NCI-H1048 (cell line): ENCODE results near the gene CDH11.

Experiments used
- DNase-seq: peaks from one replicate; lab custom pipeline; 2025; lab: John Stamatoyannopoulos, UW

CDH11 gene

GRCh38 chr16:64981568-64982281, 140.1 kb downstream of the CDH11 start:
- DNase-seq = no peak

GRCh38 chr16:64977206-64977920, 144.5 kb downstream of the CDH11 start:
- DNase-seq = no peak

DNA sequence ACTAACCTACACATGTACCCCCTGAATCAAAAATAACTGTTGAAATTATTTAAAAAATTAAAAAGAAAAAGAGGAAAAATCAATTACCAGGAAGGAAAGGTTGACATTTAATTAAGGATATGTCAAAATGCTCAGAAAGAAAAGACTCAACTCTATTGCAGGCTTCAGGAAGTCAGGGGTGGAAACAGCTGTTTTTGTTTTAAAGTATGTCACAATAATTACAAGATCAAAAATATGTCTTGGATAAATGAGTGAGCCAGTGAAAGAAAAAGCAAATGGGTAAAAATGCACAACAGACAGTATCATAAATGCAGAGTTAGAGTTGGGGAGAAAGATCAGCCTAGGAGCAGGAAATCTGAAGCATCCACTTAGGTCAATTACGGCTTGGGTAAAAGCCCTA, 146.0 kb downstream of the CDH11 start:
- no peak for DNase-seq

DNA sequence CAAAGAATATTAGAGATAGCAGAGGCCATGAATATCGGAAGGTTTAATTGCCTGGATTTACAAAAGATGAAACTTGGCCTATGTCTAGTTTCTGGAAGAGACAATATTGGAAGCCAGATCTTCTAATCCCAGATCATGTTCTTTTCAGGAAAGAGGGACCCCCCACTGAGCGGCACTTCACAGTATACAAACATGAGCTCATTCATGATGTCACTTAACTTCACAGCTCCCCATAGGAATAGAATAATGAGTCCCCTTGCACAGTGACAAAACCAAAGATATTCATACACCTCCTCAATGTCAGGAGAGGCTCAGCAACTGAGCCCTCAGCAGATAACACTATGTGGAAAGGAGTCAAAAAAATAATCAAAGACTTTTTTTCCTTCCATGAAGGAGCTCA, 147.5 kb downstream of the CDH11 start:
- no peak for DNase-seq

DNA sequence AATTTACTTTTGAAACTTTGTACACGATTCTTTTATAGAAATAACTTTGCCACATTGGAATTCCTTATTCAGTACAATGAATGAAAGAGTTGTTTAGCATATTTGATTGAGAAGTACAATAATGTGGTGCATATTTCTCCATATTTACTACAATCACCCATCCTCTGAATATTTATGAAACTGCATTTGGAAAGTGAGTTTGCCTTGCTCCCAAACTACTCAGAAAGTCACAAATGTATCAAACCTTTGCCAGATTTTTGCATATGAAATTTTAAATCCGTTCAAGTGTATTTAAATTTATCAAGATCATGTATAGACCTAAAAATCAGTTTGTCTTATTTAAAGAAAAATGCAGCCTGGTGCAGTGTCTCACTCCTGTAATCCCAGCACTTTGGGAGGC, 148.7 kb downstream of the CDH11 start:
- DNase-seq = no peak

DNA sequence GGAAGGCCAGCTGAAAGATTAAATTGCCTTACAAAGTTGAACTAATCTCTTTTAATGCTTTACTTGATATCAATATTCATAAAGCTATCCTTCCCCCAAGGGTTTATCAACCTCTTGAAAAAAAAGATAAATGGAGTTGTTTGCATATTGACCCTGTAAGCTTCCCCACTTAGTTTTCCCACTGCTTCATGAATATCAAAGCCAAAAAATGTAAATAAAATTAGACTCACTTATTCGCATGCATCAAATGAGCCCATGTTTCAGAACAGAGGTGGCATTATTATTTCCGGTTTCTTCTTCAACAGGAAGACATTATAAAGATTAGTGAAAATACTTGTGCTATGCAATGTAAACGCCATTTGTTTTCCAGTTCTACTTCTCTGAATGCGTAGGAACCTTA, 150.7 kb downstream of the CDH11 start:
- no peak for DNase-seq

GRCh38 chr16:64969221-64969620, 152.6 kb downstream of the CDH11 start:
- no peak for DNase-seq

GRCh38 chr16:64968539-64968938, 153.3 kb downstream of the CDH11 start:
- no peak for DNase-seq

DNA sequence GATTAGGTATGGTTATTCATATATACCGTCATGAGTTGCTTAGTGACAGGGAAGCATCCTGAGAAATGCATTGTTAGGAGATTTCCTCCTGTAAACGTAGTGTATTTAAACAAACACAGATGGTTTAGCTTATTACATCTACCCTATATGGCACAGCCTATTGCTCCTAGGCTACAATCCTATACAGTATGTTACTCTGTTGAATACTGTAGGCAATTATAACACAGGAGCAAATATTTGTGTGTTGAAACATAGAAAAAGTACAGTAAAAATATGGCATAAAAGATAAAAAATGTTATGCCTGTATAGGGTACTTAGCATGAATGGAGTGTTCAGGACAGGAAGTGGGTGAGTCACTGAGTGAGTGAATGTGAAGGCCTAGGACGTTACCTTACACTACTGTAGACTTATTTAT, 157.7 kb downstream of the CDH11 start:
- no peak for DNase-seq

GRCh38 chr16:64962786-64963185, 159.1 kb downstream of the CDH11 start:
- DNase-seq = no peak

- DNase-seq = no peak
Observed at GRCh38 chr16:64957246-64957645, 164.6 kb downstream of the CDH11 start.

GRCh38 chr16:64952177-64952576, 169.7 kb downstream of the CDH11 start:
- DNase-seq = no peak

DNA sequence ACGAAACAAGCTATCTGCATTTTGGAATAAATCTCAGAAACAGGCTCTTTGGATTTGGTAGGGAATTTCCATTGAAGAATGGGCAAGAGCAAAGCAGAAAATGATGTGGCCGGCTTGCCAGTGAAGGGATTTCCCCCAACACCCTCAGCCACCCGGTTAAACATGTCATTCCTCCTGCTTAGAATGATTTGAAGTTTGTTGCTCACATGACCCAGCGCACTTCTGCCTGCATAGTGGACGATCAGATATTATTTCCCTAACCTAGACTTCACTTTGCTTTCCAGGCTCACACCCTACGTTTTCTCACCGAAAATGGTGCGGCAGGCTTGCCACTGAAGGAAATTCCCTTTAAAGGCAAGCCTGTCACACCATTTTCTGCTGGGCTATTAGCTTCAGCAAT, 170.7 kb downstream of the CDH11 start:
- DNase-seq = no peak

DNA sequence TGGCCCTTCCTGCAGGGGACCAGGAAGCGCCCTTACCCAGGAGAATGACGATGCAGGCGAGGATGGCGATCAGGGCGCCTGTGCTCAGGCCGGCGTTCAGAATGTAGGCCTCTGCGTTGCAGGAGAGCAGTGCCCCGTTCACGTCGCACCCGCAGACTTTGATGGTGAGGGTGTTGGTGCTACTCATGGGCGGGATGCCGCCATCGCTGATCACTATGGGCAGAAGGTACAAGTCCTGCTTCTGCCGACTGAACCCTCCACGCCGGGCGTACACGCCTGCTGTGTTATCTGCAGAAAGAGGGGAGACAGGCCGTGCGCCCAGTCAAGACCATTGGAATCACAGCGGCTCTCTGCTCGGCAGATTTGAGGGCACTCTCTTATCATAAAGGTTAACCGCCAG, 171.1 kb downstream of the CDH11 start:
- no peak for DNase-seq

DNA sequence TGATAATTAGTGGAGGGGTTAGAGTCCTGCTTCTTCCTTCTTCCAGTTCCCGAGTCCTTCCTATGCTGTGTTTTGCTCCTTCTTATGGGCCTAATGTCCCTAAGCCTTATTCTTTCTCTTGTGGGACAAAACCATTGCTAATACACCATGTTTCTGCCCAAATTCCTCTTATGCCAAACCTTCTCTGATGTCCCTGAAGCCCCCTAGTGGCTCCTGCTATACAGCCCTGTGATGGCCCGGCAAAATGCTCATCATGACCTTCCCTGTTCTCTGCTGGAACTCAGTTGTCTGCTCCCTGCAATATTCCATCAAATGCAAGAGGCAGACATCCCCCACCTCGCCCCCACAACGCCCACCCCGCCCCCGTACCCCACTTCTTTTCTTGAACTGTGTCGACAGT, 171.6 kb downstream of the CDH11 start:
- DNase-seq = no peak

DNA sequence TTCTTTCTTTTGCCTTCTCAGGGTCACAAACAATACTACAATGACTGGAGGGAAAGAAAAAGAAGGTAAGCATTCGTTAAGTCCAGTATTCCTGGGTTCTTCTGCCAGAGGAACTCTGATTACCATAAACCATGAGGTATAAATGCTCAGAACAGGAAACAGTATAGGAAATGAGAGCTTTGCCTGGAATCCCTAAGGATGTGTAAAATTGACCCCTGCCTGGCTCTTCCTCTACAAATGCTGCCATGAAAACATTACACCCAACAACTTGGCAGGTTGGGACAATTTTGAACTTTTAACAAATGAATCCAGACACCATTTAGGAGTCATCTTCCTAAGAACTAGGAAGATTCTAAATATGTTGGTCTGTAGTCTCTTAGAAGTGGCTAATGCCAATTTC, 173.8 kb downstream of the CDH11 start:
- DNase-seq = no peak

GRCh38 chr16:64947651-64948050, 174.2 kb downstream of the CDH11 start:
- DNase-seq = no peak

- no peak for DNase-seq
Observed at GRCh38 chr16:64933885-64934284, 188.0 kb downstream of the CDH11 start.

GRCh38 chr16:64926476-64926875, 195.4 kb downstream of the CDH11 start:
- no peak for DNase-seq

DNA sequence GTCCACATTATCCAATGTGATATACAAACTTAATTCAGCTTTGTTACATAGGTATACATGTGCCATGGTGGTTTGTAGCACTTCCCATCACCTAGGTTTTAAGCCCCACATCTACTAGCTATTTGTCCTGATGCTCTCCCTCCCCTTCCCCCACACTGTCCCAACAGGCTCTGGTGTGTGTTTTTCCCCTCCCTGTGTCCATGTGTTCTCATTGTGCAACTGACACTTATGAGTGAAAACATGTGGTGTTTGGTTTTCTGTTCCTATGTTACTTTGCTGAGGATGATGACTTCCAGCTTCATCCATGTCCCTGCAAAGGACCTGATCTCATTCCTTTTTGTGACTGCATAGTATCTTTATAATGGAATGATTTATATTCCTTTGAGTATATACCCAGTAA, 196.7 kb downstream of the CDH11 start:
- DNase-seq = no peak

DNA sequence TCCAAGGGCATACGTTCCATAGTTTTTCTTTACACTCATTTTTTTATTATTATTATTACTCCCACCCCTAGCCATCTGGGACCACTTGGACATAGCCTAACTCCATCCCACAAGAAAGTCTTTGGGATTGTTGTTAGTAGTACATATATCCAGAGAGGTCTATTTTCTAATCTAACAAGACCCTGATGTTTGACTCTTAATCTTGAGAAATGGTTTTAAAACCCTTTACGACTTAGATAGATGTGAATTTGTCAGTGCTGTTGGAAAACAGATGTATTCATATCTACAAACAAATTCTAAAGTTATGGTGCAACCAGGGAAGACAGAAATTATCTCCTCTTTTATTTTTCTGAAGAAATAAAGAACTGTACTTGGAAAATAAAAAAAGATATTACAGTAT, 197.8 kb downstream of the CDH11 start:
- DNase-seq = no peak

DNA sequence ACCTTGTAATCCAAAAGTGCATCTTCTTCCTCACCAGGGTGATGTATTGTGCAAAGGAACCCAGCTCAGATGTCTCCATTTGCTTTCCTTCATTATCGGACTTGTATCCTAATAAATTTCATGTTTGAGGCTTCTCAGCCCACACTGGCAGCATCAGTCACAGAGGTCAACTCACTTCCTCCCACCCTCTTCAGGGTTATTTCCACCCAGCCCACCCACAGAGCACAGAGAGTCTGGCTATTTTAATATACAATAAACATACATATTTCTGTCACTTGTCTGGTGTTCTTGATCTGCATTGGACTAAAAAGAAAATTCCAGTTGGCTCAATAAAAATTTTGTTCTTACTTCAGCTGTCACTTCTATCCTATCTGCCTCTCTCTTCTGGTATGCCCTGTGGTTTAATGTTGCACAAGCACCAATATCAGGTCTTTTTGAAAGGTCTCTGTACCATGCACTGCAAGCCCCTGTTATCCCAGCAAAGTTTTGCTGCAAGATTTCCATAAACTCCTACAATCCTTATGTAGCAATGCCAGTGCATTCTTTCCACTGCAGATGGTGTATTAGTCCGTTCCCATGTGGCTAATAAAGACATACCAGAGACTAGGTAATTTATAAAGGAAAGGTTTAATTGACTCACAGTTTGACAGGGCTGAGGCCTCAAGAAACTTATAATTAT, 201.8 kb downstream of the CDH11 start:
- no peak for DNase-seq

GRCh38 chr16:64919141-64919540, 202.7 kb downstream of the CDH11 start:
- no peak for DNase-seq
